HEK293 (cell line): Measurements from ENCODE around the gene ZFP36L1.
A peak's percentile ranks its signal among the peaks of the same experiment; 100 is the strongest.

Experiments used
- CTCF ChIA-PET: fragments of 350-600 bp; formaldehyde crosslinking; extraction: SDS; loops from one replicate; lab custom pipeline; 2021; ENCODE audit warnings: antibody characterized with exemption; lab: Yijun Ruan, JAX
- POLR2A ChIA-PET: fragments of 300-600 bp; formaldehyde crosslinking; extraction: SDS; loops from one replicate; lab custom pipeline; 2020; ENCODE audit warnings: antibody characterized with exemption, inconsistent platforms; lab: Yijun Ruan, JAX
- H3K27ac ChIP-seq: fragments of 200-500 bp; sonication (Bioruptor generic); 2 replicates; pipeline ENCODE4 v1.5.1; 2014; ENCODE audit warnings: low read depth, low read length, control low read depth, inconsistent platforms; ENCODE audit errors: extremely low read depth
- H3K36me3 ChIP-seq, 2 experiments: fragments of 200-500 bp in 1 of 2; sonication (Bioruptor generic) in 1 of 2; 1 replicate in 1 of 2; 2 replicates in 1 of 2; pipeline ENCODE4 v1.5.1; 2014 to 2017; ENCODE audit warnings: inconsistent platforms in 2 of 2, low read length in 2 of 2; ENCODE audit not compliant: control insufficient read depth in 2 of 2, insufficient read depth in 1 of 2
- H3K4me1 ChIP-seq: fragments of 200-500 bp; sonication (Bioruptor generic); 2 replicates; pipeline ENCODE4 v1.5.1; 2014; ENCODE audit warnings: mild to moderate bottlenecking, low read length, inconsistent platforms; ENCODE audit not compliant: control insufficient read depth, insufficient read depth
- H3K4me3 ChIP-seq: 2 replicates; pipeline ENCODE4 v1.5.1; 2011; ENCODE audit warnings: low read depth, mild to moderate bottlenecking, control low read depth, low read length, moderate library complexity
- H3K9me3 ChIP-seq: fragments of 200-500 bp; sonication (Bioruptor generic); 2 replicates; pipeline ENCODE4 v1.5.1; 2014; ENCODE audit warnings: low read depth, low read length, inconsistent platforms; ENCODE audit not compliant: control insufficient read depth, insufficient read depth
- EGR2 ChIP-seq: fragments of 450-650 bp; formaldehyde crosslinking; IDR thresholded peaks from 2 replicates; pipeline ENCODE4 v1.5.1; 2016; ENCODE audit warnings: low read depth, missing biosample characterization, missing genetic modification characterization
- FEZF1 ChIP-seq: fragments of 450-650 bp; formaldehyde crosslinking; IDR thresholded peaks from 2 replicates; pipeline ENCODE4 v1.5.1; 2016; ENCODE audit warnings: missing biosample characterization, missing genetic modification characterization
- GLIS1 ChIP-seq: fragments of 450-650 bp; formaldehyde crosslinking; IDR thresholded peaks from 2 replicates; pipeline ENCODE4 v1.5.1; 2016; ENCODE audit warnings: missing biosample characterization, missing genetic modification characterization
- GLIS2 ChIP-seq: fragments of 450-650 bp; formaldehyde crosslinking; IDR thresholded peaks from 2 replicates; pipeline ENCODE4 v1.5.1; 2016; ENCODE audit warnings: missing biosample characterization, missing genetic modification characterization
- OSR2 ChIP-seq: fragments of 450-650 bp; formaldehyde crosslinking; IDR thresholded peaks from 2 replicates; pipeline ENCODE4 v1.5.1; 2016; ENCODE audit warnings: missing biosample characterization, missing genetic modification characterization
- PRDM10 ChIP-seq: fragments of 450-650 bp; formaldehyde crosslinking; IDR thresholded peaks from 2 replicates; pipeline ENCODE4 v1.5.1; 2016; ENCODE audit warnings: missing biosample characterization, missing genetic modification characterization
- SP2 ChIP-seq: fragments of 450-650 bp; formaldehyde crosslinking; IDR thresholded peaks from 2 replicates; pipeline ENCODE4 v1.5.1; 2016; ENCODE audit warnings: missing biosample characterization, missing genetic modification characterization
- WT1 ChIP-seq: fragments of 450-650 bp; formaldehyde crosslinking; IDR thresholded peaks from 2 replicates; pipeline ENCODE4 v1.5.1; 2016; ENCODE audit warnings: missing biosample characterization, missing genetic modification characterization
- ZBTB48 ChIP-seq: fragments of 450-650 bp; formaldehyde crosslinking; IDR thresholded peaks from 2 replicates; pipeline ENCODE4 v1.5.1; 2016; ENCODE audit warnings: missing biosample characterization, missing genetic modification characterization
- ZBTB6 ChIP-seq: fragments of 450-650 bp; formaldehyde crosslinking; IDR thresholded peaks from 2 replicates; pipeline ENCODE4 v1.5.1; 2017; ENCODE audit warnings: missing biosample characterization, missing genetic modification characterization
- ZFHX2 ChIP-seq: fragments of 450-650 bp; formaldehyde crosslinking; conservative IDR thresholded peaks from 2 replicates; pipeline ENCODE4 v1.5.1; 2016; ENCODE audit warnings: missing biosample characterization, missing genetic modification characterization
- ZFP69B ChIP-seq: fragments of 450-650 bp; formaldehyde crosslinking; IDR thresholded peaks from 2 replicates; pipeline ENCODE4 v1.5.1; 2016; ENCODE audit warnings: missing biosample characterization, missing genetic modification characterization
- ZIC2 ChIP-seq: fragments of 450-650 bp; formaldehyde crosslinking; IDR thresholded peaks from 2 replicates; pipeline ENCODE4 v1.5.1; 2016; ENCODE audit warnings: missing biosample characterization, missing genetic modification characterization
- ZNF10 ChIP-seq: fragments of 450-650 bp; formaldehyde crosslinking; IDR thresholded peaks from 2 replicates; pipeline ENCODE4 v1.5.1; 2017; ENCODE audit warnings: missing biosample characterization, missing genetic modification characterization
- ZNF221 ChIP-seq: fragments of 450-650 bp; formaldehyde crosslinking; IDR thresholded peaks from 2 replicates; pipeline ENCODE4 v1.5.1; 2017; ENCODE audit warnings: missing biosample characterization, missing genetic modification characterization, borderline replicate concordance
- ZNF223 ChIP-seq: fragments of 450-650 bp; formaldehyde crosslinking; IDR thresholded peaks from 2 replicates; pipeline ENCODE4 v1.5.1; 2016; ENCODE audit warnings: missing biosample characterization, missing genetic modification characterization
- ZNF341 ChIP-seq: fragments of 450-650 bp; formaldehyde crosslinking; IDR thresholded peaks from 2 replicates; pipeline ENCODE4; 2016; ENCODE audit warnings: low read depth, missing biosample characterization, missing genetic modification characterization
- ZNF394 ChIP-seq: fragments of 450-650 bp; formaldehyde crosslinking; IDR thresholded peaks from 2 replicates; pipeline ENCODE4 v1.5.1; 2016; ENCODE audit warnings: missing biosample characterization, missing genetic modification characterization, mild to moderate bottlenecking, moderate library complexity, borderline replicate concordance
- ZNF398 ChIP-seq: fragments of 450-650 bp; formaldehyde crosslinking; IDR thresholded peaks from 2 replicates; pipeline ENCODE4 v1.5.1; 2017; ENCODE audit warnings: missing biosample characterization, missing genetic modification characterization
- ZNF544 ChIP-seq: fragments of 450-650 bp; formaldehyde crosslinking; IDR thresholded peaks from 2 replicates; pipeline ENCODE4 v1.5.0; 2017; ENCODE audit warnings: missing biosample characterization, missing genetic modification characterization
- ZNF585B ChIP-seq: fragments of 450-650 bp; formaldehyde crosslinking; IDR thresholded peaks from 2 replicates; pipeline ENCODE4 v1.5.1; 2016; ENCODE audit warnings: missing biosample characterization, missing genetic modification characterization
- ZNF768 ChIP-seq: fragments of 450-650 bp; formaldehyde crosslinking; IDR thresholded peaks from 2 replicates; pipeline ENCODE4 v1.5.1; 2018; ENCODE audit warnings: missing biosample characterization, mild to moderate bottlenecking, missing genetic modification characterization
- TF ChIP-seq, protein P1 (sequence below): fragments of 450-650 bp; formaldehyde crosslinking; IDR thresholded peaks from 2 replicates; pipeline ENCODE4 v1.5.1; 2016; ENCODE audit warnings: missing biosample characterization, missing genetic modification characterization
- TF ChIP-seq, protein P2 (sequence below): fragments of 450-650 bp; formaldehyde crosslinking; IDR thresholded peaks from 2 replicates; pipeline ENCODE4 v1.5.1; 2016; ENCODE audit warnings: missing biosample characterization, missing genetic modification characterization
- TF ChIP-seq, protein P3 (sequence below): fragments of 450-650 bp; formaldehyde crosslinking; IDR thresholded peaks from 2 replicates; pipeline ENCODE4 v1.5.1; 2016; ENCODE audit warnings: missing biosample characterization, missing genetic modification characterization

The ZFP36L1 gene

GRCh38 chr14:68762953-68763764 lies 29.7 kb downstream of the ZFP36L1 start:
- CTCF ChIA-PET: interaction anchor here (0.5 to 0.6 kb wide), 3 partner anchors 11 to 523 kb away, joined by 3 to 4 read pairs (median 4); no protein-coding TSS in a partner anchor
- Histone ChIP-seq H3K4me1 (peaks cover 8% of the 10 kb centered on the region), H3K36me3 (no peaks in the 10 kb centered on the region), H3K27ac (no peak overlapping the region), H3K4me3 (no peak overlapping the region), H3K9me3 (no peaks in the 10 kb centered on the region)
- POLR2A ChIA-PET: interaction anchor here (0.6 to 1.3 kb wide), 4 partner anchors 30 to 305 kb away, joined by 3 to 12 read pairs (median 4); partner anchors contain the start of gene ZFP36L1
- TF ChIP-seq FEZF1: peak; percentile 40; the same call in 1 of the 2 replicates
- TF ChIP-seq, protein P1, sequence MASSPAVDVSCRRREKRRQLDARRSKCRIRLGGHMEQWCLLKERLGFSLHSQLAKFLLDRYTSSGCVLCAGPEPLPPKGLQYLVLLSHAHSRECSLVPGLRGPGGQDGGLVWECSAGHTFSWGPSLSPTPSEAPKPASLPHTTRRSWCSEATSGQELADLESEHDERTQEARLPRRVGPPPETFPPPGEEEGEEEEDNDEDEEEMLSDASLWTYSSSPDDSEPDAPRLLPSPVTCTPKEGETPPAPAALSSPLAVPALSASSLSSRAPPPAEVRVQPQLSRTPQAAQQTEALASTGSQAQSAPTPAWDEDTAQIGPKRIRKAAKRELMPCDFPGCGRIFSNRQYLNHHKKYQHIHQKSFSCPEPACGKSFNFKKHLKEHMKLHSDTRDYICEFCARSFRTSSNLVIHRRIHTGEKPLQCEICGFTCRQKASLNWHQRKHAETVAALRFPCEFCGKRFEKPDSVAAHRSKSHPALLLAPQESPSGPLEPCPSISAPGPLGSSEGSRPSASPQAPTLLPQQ (tag by site-specific recombination): peak; percentile 85
- TF ChIP-seq ZFP69B (tag by site-specific recombination): peak; percentile 85
- peak; percentile 90 for TF ChIP-seq ZNF341 (tag by site-specific recombination)
- TF ChIP-seq ZNF585B (tag by site-specific recombination): no peak
- TF ChIP-seq WT1 (tag by site-specific recombination): peak; percentile 96
- TF ChIP-seq GLIS1: peak; percentile 73
- no peak for TF ChIP-seq SP2
- TF ChIP-seq ZIC2 (tag by site-specific recombination): peak; percentile 39
- TF ChIP-seq EGR2 (tag by site-specific recombination): peak; percentile 83
- TF ChIP-seq, protein P2, sequence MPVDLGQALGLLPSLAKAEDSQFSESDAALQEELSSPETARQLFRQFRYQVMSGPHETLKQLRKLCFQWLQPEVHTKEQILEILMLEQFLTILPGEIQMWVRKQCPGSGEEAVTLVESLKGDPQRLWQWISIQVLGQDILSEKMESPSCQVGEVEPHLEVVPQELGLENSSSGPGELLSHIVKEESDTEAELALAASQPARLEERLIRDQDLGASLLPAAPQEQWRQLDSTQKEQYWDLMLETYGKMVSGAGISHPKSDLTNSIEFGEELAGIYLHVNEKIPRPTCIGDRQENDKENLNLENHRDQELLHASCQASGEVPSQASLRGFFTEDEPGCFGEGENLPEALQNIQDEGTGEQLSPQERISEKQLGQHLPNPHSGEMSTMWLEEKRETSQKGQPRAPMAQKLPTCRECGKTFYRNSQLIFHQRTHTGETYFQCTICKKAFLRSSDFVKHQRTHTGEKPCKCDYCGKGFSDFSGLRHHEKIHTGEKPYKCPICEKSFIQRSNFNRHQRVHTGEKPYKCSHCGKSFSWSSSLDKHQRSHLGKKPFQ: no peak
- TF ChIP-seq ZFHX2 (tag by site-specific recombination): peak; percentile 88
- TF ChIP-seq ZNF394 (tag by site-specific recombination): peak; percentile 80; the same call in 1 of the 2 replicates
- peak; percentile 42; the same call in 1 of the 2 replicates for TF ChIP-seq ZBTB48 (tag by site-specific recombination)
- peak; percentile 45; the same call in 1 of the 2 replicates for TF ChIP-seq OSR2 (tag by site-specific recombination)
- no peak for TF ChIP-seq ZNF221
- TF ChIP-seq, protein P3, sequence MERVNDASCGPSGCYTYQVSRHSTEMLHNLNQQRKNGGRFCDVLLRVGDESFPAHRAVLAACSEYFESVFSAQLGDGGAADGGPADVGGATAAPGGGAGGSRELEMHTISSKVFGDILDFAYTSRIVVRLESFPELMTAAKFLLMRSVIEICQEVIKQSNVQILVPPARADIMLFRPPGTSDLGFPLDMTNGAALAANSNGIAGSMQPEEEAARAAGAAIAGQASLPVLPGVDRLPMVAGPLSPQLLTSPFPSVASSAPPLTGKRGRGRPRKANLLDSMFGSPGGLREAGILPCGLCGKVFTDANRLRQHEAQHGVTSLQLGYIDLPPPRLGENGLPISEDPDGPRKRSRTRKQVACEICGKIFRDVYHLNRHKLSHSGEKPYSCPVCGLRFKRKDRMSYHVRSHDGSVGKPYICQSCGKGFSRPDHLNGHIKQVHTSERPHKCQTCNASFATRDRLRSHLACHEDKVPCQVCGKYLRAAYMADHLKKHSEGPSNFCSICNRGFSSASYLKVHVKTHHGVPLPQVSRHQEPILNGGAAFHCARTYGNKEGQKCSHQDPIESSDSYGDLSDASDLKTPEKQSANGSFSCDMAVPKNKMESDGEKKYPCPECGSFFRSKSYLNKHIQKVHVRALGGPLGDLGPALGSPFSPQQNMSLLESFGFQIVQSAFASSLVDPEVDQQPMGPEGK: 0 out of 2 replicates have a peak, but pooled peaks have one; percentile 26
- peak; percentile 28; the same call in 1 of the 2 replicates for TF ChIP-seq ZBTB6 (tag by site-specific recombination)
- TF ChIP-seq ZNF544 (tag by site-specific recombination): no peak
- peak; percentile 95 for TF ChIP-seq ZNF223
- TF ChIP-seq ZNF768 (tag by site-specific recombination): no peak
- TF ChIP-seq ZNF398: peak; percentile 84
- peak; percentile 37; the same call in 1 of the 2 replicates for TF ChIP-seq GLIS2 (tag by site-specific recombination)
- peak; percentile 60 for TF ChIP-seq PRDM10 (tag by site-specific recombination)
- TF ChIP-seq ZNF10: peak; percentile 73; the same call in 1 of the 2 replicates
